ENCODE measurements around the gene RECQL5.

GRCh38 chr17:75590849-75591721 is 75.9 kb downstream of the RECQL5 start:
- TF ChIP-seq CTCF (conservative IDR thresholded peaks at IDR 0.05), result no peak
- TF ChIP-seq ZFX (IDR thresholded peaks at IDR 0.05), result no peak

Measured in C4-2B (cell line).